Endothelial cell of umbilical vein (primary cell): ENCODE data around the gene LRRIQ4.

Source experiments
- EZH2 ChIP-seq: IDR thresholded peaks from 2 replicates; pipeline ENCODE4 v1.6.1; 2012; ENCODE audit warnings: borderline replicate concordance, low read depth, mild to moderate bottlenecking, moderate library complexity, low read length, inconsistent platforms; ENCODE audit not compliant: severe bottlenecking
- FOS ChIP-seq: IDR thresholded peaks from 2 replicates; pipeline ENCODE4 v1.6.1; 2011; ENCODE audit warnings: mild to moderate bottlenecking, low read length, moderate library complexity, borderline replicate concordance; ENCODE audit not compliant: insufficient read depth
- GATA2 ChIP-seq: IDR thresholded peaks from 2 replicates; pipeline ENCODE4 v1.7.0; 2011; ENCODE audit warnings: low read depth, mild to moderate bottlenecking, moderate library complexity, mixed read lengths, low read length; ENCODE audit not compliant: insufficient read length, insufficient read depth
- JUN ChIP-seq: IDR thresholded peaks from 2 replicates; pipeline ENCODE4 v1.6.1; 2011; ENCODE audit warnings: borderline replicate concordance, low read depth; ENCODE audit not compliant: insufficient read length, insufficient read depth
- POLR2A ChIP-seq: IDR thresholded peaks from 2 replicates; pipeline ENCODE4 v1.6.1; 2012; ENCODE audit warnings: low read depth, mild to moderate bottlenecking, control low read depth, low read length
- POLR2AphosphoS5 ChIP-seq: IDR thresholded peaks from 2 replicates; pipeline ENCODE4 v1.6.1; 2012; ENCODE audit warnings: low read depth, mild to moderate bottlenecking, control low read depth, low read length, moderate library complexity; ENCODE audit not compliant: insufficient read depth
- TF ChIP-seq, protein P1 (sequence below), 2 donors: IDR thresholded peaks; 1 replicate in 1 of 2; 2 replicates in 1 of 2; pipeline ENCODE4 v1.5.1; 2011; ENCODE audit warnings: low read length in 2 of 2, mild to moderate bottlenecking in 2 of 2, moderate library complexity in 2 of 2, control low read depth in 1 of 2, inconsistent platforms in 1 of 2, low read depth in 1 of 2; ENCODE audit not compliant: insufficient read depth in 1 of 2; ENCODE audit errors: extremely low read depth in 1 of 2
- TF ChIP-seq, protein P2 (sequence below): IDR thresholded peaks from 2 replicates; pipeline ENCODE4 v1.6.1; 2011; ENCODE audit not compliant: insufficient read depth, insufficient read length

DNA sequence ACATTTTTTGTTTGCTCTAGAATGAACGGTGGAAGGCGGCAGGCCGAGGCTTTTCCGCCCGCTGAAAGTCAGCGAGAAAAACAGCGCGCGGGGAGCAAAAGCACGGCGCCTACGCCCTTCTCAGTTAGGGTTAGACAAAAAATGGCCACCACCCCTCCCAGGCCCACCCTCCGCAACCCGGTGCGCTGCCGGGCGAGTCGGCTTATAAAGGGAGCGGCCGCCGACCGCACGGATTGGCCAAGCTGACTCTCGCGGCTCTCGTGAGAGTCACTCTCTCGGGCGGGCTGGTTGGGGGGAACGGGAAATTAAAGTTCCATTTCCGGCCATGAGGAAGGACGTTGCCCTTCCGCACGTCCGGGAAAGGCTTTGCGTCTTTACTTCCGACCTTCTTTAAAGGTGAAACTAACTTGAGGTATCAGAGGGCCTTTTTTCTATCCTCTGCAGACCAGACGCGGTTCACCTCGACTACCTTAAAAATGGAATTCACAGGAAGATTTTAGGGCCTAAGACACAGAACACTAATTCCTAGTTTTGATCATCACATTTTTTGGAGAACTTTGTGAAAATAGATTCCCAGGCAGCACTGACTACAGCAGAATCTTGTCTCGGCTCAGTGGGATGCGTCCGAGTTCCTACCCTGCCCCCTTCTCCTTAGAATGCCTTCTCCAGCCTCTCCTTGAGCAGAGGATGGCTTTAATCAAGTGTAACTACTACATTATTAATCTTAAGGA lies 47.6 kb upstream of the LRRIQ4 start, which contains the start of gene TERC:
- TF ChIP-seq EZH2 (no peak), POLR2AphosphoS5 (peak; percentile 93), POLR2A (peak; percentile 77), GATA2 (no peak), FOS (no peak), JUN (no peak)
- TF ChIP-seq, protein P1, sequence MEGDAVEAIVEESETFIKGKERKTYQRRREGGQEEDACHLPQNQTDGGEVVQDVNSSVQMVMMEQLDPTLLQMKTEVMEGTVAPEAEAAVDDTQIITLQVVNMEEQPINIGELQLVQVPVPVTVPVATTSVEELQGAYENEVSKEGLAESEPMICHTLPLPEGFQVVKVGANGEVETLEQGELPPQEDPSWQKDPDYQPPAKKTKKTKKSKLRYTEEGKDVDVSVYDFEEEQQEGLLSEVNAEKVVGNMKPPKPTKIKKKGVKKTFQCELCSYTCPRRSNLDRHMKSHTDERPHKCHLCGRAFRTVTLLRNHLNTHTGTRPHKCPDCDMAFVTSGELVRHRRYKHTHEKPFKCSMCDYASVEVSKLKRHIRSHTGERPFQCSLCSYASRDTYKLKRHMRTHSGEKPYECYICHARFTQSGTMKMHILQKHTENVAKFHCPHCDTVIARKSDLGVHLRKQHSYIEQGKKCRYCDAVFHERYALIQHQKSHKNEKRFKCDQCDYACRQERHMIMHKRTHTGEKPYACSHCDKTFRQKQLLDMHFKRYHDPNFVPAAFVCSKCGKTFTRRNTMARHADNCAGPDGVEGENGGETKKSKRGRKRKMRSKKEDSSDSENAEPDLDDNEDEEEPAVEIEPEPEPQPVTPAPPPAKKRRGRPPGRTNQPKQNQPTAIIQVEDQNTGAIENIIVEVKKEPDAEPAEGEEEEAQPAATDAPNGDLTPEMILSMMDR (IDR thresholded peaks at IDR 0.05; ENCODE audit: extremely low read depth in 1 of 2, insufficient read depth in 1 of 2, low read depth in 1 of 2, low read length in 2 of 2) = no peak
- TF ChIP-seq, protein P2, sequence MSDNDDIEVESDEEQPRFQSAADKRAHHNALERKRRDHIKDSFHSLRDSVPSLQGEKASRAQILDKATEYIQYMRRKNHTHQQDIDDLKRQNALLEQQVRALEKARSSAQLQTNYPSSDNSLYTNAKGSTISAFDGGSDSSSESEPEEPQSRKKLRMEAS = no peak
